Neural progenitor cell (in vitro differentiated cells): ENCODE data around the gene C2orf72. TPM values are rescaled to one million over a fixed set of nuclear protein-coding genes. Genes with fewer than 3 reads are reported as not detected.

ENCODE experiments used
- DNase-seq: peaks from one replicate; pipeline ENCODE4 v3.0.0-alpha.2; 2016; ENCODE audit warnings: low spot score
- H2AFZ ChIP-seq: fragments of 200-600 bp; sonication (generic); replicated peaks from 2 replicates; pipeline ENCODE4 v1.6.1; 2016; ENCODE audit warnings: antibody characterized with exemption
- H3F3A ChIP-seq: fragments of 200-600 bp; sonication (generic); 2 replicates; pipeline ENCODE4 v1.6.1; 2016; ENCODE audit warnings: antibody characterized with exemption, low read depth
- H3K27ac ChIP-seq: fragments of 200-600 bp; sonication (generic); 2 replicates; pipeline ENCODE4 v1.5.1; 2016; ENCODE audit warnings: mild to moderate bottlenecking
- H3K27me3 ChIP-seq: fragments of 200-600 bp; sonication (generic); 2 replicates; pipeline ENCODE4 v1.6.1; 2016; ENCODE audit warnings: mild to moderate bottlenecking, moderate library complexity
- H3K36me3 ChIP-seq: fragments of 200-600 bp; sonication (generic); 2 replicates; pipeline ENCODE4 v1.5.1; 2016
- H3K4me1 ChIP-seq: fragments of 200-600 bp; sonication (generic); 2 replicates; pipeline ENCODE4 v1.6.1; 2016; ENCODE audit warnings: mixed run types
- H3K4me2 ChIP-seq: fragments of 200-600 bp; sonication (generic); 2 replicates; pipeline ENCODE4 v1.6.1; 2016
- H3K4me3 ChIP-seq: fragments of 200-600 bp; sonication (generic); 2 replicates; pipeline ENCODE4 v1.5.1; 2016
- H3K79me2 ChIP-seq: fragments of 200-600 bp; sonication (generic); 2 replicates; pipeline ENCODE4 v1.6.1; 2016; ENCODE audit warnings: low read depth
- H3K9ac ChIP-seq: fragments of 200-600 bp; sonication (generic); 2 replicates; pipeline ENCODE4 v1.6.1; 2016
- H3K9me3 ChIP-seq: fragments of 200-600 bp; sonication (generic); 2 replicates; pipeline ENCODE4 v1.5.1; 2016; ENCODE audit warnings: low read depth
- H4K20me1 ChIP-seq: fragments of 200-600 bp; sonication (generic); 2 replicates; pipeline ENCODE4 v1.6.1; 2016; ENCODE audit warnings: low read depth
- H3K27ac Mint-ChIP-seq: 3 replicates; pipeline ENCODE4 v1.8.0; 2021; ENCODE audit warnings: mixed read lengths
- H3K27me3 Mint-ChIP-seq: 2 replicates; pipeline ENCODE4 v1.8.0; 2022; ENCODE audit warnings: low read depth, mild to moderate bottlenecking, inconsistent platforms, moderate library complexity, mixed read lengths; ENCODE audit not compliant: insufficient read depth
- H3K36me3 Mint-ChIP-seq: 3 replicates; pipeline ENCODE4 v1.8.0; 2021; ENCODE audit warnings: mixed read lengths
- H3K4me1 Mint-ChIP-seq: 3 replicates; pipeline ENCODE4 v1.8.0; 2021; ENCODE audit warnings: mixed read lengths
- H3K4me3 Mint-ChIP-seq: 3 replicates; pipeline ENCODE4 v1.8.0; 2021; ENCODE audit warnings: mild to moderate bottlenecking, moderate library complexity, mixed read lengths
- H3K9me3 Mint-ChIP-seq: 3 replicates; pipeline ENCODE4 v1.8.0; 2020; ENCODE audit warnings: mixed read lengths
- EZH2 ChIP-seq: fragments of 200-600 bp; sonication (generic); IDR thresholded peaks from 2 replicates; pipeline ENCODE4 v1.6.1; 2017; ENCODE audit warnings: antibody characterized with exemption, mild to moderate bottlenecking, moderate library complexity
- EZH2phosphoT487 ChIP-seq: fragments of 200-600 bp; sonication (generic); IDR thresholded peaks from 2 replicates; pipeline ENCODE4 v1.6.1; 2017; ENCODE audit warnings: antibody characterized with exemption
- total RNA-seq: library from RNA; depleted of rRNA; stranded (reverse); fragments of >200 nt; gene quantifications from 2 replicates; pipeline ENCODE4 v1.2.3, GENCODE V29; 2015; ENCODE audit warnings: low replicate concordance
- TF ChIP-seq, protein P1 (sequence below): fragments of 200-600 bp; sonication (generic); IDR thresholded peaks from 2 replicates; pipeline ENCODE4 v1.5.1; 2017; ENCODE audit warnings: antibody characterized with exemption, mild to moderate bottlenecking

Gene C2orf72
- total RNA-seq, 1 donor from 2014 or later, result 2.4 TPM

DNA sequence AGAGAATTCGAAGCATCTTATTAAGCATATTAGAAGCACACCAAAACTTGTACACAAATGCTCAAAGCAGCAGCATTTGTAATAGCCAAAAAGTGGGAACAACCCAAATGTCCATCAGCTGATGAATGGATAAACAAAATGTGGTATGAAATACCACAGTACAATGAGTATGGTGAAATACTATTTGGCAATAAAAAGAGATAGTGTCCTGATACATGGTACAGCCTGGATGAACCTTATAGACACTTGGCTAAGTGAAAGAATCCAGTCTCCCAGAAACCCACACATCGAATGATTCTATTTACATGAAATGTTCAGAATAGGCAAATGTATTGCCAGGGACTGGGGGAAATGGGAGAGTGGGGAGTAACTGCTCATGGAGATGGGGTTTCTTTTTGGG, 38.4 kb upstream of the C2orf72 start:
- Histone ChIP-seq H3K79me2 (no peaks in the 10 kb centered on the region), H4K20me1 (no peaks in the 10 kb centered on the region), H3K27ac (no peak overlapping the region), H3K36me3 (no peaks in the 10 kb centered on the region), H2AFZ (no peak overlapping the region), H3K4me1 (no peaks in the 10 kb centered on the region), H3F3A (no peaks in the 10 kb centered on the region), H3K9me3 (no peaks in the 10 kb centered on the region), H3K4me3 (no peak overlapping the region), H3K4me2 (no peak overlapping the region), H3K27me3 (peaks cover 23% of the 10 kb centered on the region), H3K9ac (no peak overlapping the region)
- peaks cover 9% of the 10 kb centered on the region for H3K27me3 Mint-ChIP-seq
- TF ChIP-seq, protein P1, sequence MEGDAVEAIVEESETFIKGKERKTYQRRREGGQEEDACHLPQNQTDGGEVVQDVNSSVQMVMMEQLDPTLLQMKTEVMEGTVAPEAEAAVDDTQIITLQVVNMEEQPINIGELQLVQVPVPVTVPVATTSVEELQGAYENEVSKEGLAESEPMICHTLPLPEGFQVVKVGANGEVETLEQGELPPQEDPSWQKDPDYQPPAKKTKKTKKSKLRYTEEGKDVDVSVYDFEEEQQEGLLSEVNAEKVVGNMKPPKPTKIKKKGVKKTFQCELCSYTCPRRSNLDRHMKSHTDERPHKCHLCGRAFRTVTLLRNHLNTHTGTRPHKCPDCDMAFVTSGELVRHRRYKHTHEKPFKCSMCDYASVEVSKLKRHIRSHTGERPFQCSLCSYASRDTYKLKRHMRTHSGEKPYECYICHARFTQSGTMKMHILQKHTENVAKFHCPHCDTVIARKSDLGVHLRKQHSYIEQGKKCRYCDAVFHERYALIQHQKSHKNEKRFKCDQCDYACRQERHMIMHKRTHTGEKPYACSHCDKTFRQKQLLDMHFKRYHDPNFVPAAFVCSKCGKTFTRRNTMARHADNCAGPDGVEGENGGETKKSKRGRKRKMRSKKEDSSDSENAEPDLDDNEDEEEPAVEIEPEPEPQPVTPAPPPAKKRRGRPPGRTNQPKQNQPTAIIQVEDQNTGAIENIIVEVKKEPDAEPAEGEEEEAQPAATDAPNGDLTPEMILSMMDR, result no peak
- TF ChIP-seq EZH2 (no peak), EZH2phosphoT487 (no peak)
- no peak overlapping the region for H3K27ac Mint-ChIP-seq
- no peaks in the 10 kb centered on the region for H3K36me3 Mint-ChIP-seq
- no peaks in the 10 kb centered on the region for H3K4me1 Mint-ChIP-seq
- H3K4me3 Mint-ChIP-seq, result no peak overlapping the region
- no peak for DNase-seq
- H3K9me3 Mint-ChIP-seq, result peaks cover 4% of the 10 kb centered on the region

DNA sequence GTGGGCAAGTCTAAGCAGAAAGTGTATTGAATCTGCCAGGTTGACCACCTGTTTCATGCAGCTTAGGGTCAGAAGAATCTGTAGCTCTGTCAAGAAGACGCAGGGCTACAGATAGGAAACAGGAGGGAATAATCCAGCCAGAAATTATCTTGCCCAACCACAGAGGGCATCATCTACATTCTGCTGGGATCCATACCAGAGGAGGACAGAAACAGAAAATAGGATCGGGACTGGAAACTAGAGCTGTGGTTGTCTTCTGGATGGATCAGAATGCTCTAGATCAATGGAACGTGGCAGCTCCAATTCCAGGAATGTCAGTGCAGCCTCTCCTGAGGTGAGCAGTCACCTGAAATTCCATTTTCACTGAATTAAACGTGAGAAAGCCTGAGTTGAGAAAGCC, 37.8 kb upstream of the C2orf72 start:
- H3K4me1 Mint-ChIP-seq, result no peaks in the 10 kb centered on the region
- Histone ChIP-seq H3K4me3 (no peak overlapping the region), H2AFZ (peak overlapping the region; percentile 39), H3F3A (no peaks in the 10 kb centered on the region), H3K79me2 (no peaks in the 10 kb centered on the region), H3K9ac (no peak overlapping the region), H3K9me3 (no peaks in the 10 kb centered on the region), H3K27me3 (peaks cover 23% of the 10 kb centered on the region), H4K20me1 (no peaks in the 10 kb centered on the region), H3K36me3 (no peaks in the 10 kb centered on the region), H3K4me2 (no peak overlapping the region), H3K4me1 (no peaks in the 10 kb centered on the region), H3K27ac (no peak overlapping the region)
- no peak for TF ChIP-seq EZH2
- no peak for TF ChIP-seq EZH2phosphoT487
- TF ChIP-seq, protein P1, result no peak
- peaks cover 9% of the 10 kb centered on the region for H3K27me3 Mint-ChIP-seq
- no peak overlapping the region for H3K4me3 Mint-ChIP-seq
- H3K9me3 Mint-ChIP-seq, result peaks cover 9% of the 10 kb centered on the region
- DNase-seq, result no peak
- no peaks in the 10 kb centered on the region for H3K36me3 Mint-ChIP-seq
- H3K27ac Mint-ChIP-seq, result no peak overlapping the region

DNA sequence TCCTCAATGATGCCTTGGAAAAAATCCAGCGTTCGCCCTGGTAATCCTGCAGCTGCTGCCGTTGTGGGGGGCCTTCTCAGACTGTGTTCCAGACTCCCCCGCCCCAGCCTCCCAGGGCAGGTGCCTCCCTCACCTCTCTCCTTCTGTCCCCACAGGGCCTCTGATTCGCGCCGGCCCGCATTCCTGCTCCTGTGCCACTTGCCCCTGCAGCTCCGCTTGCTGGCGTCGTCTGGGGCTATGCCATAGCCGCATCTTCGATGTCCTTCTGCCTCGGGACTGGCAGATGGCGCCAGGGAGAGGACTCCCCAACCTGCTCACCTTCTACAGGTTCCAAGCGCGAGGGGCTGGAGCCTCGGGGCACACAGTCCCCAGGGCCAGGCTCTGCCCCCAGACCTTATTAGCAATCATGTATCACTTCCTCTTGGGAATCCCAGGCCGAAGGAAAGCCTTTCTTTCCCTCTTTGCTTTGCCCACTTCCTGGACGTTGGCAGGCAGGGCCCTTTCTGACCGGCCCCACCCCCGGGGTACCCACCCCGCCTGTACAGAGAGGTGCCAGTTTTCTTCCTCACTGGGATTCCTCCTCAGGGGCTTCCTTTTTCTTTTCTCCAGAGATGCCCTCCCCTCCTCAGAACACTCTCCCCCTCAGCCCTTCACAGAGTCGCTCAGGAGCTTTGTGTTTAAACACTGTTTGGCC, 37.0 kb upstream of the C2orf72 start:
- DNase-seq, result peak; percentile 46
- Histone ChIP-seq H3K36me3 (no peaks in the 10 kb centered on the region), H2AFZ (peak overlapping the region; percentile 39), H3K27ac (no peak overlapping the region), H3K4me3 (no peak overlapping the region), H3K27me3 (peaks cover 23% of the 10 kb centered on the region), H3K4me2 (no peak overlapping the region), H3K4me1 (no peaks in the 10 kb centered on the region), H3F3A (no peaks in the 10 kb centered on the region), H4K20me1 (no peaks in the 10 kb centered on the region), H3K9me3 (no peaks in the 10 kb centered on the region), H3K9ac (no peak overlapping the region), H3K79me2 (no peaks in the 10 kb centered on the region)
- Mint-ChIP-seq H3K27me3 (peaks cover 16% of the 10 kb centered on the region), H3K9me3 (peaks cover 17% of the 10 kb centered on the region), H3K27ac (no peak overlapping the region), H3K36me3 (peaks cover 5% of the 10 kb centered on the region), H3K4me1 (peaks cover 2% of the 10 kb centered on the region), H3K4me3 (no peak overlapping the region)
- TF ChIP-seq EZH2 (no peak), EZH2phosphoT487 (no peak)
- TF ChIP-seq, protein P1, result peak; percentile 25
